HG02981 (cell line): Measurements from ENCODE around the gene BEND3.
"Not testable (repeated sequence)": the region's sequence is repeated elsewhere in the genome, so short reads cannot be mapped to it uniquely, and the experiment has no call there.

ENCODE experiments used
- ATAC-seq: cut with Tn5 transposase; IDR thresholded peaks from one replicate; pipeline ENCODE4 v1.9.1; 2021; ENCODE audit warnings: mild to moderate bottlenecking, moderate library complexity; ENCODE audit not compliant: unreplicated experiment

The BEND3 gene

DNA sequence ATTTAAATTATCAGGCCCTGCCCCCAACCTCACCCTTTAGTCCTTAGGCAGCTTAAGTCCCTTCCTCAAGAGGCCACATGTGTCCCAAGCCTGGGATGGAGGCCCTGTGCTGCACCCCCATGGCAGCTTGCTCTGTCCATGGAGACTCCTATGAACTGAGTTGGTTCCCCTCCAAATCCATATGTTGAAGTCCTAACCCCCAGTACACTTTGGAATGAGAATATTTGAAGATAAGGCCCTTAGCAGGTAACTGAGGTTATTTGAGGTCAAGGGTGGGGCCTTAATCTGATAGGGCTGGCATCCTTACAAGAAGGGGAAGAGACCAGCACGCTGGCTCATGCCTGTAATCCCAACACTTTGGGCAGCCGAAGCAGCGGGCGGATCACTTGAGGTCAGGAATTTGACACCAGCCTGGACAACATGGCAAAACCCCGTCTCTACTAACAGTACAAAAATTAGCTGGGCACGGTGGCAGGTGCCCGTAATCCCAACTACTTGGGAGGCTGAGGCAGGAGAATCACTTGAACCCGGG lies 6.7 kb upstream of the BEND3 start:
- ATAC-seq: no peak

GRCh38 chr6:107121266-107121665 lies 6.0 kb upstream of the BEND3 start:
- ATAC-seq: no peak

- ATAC-seq: no peak
Measured at GRCh38 chr6:107120404-107120803, 5.1 kb upstream of the BEND3 start.

- ATAC-seq: no peak
Measured at GRCh38 chr6:107118976-107119375, 3.7 kb upstream of the BEND3 start.

- not testable (repeated sequence) for ATAC-seq
Measured at GRCh38 chr6:107118540-107118939, 3.2 kb upstream of the BEND3 start.

GRCh38 chr6:107116931-107117330 lies 1.6 kb upstream of the BEND3 start:
- no peak for ATAC-seq

DNA sequence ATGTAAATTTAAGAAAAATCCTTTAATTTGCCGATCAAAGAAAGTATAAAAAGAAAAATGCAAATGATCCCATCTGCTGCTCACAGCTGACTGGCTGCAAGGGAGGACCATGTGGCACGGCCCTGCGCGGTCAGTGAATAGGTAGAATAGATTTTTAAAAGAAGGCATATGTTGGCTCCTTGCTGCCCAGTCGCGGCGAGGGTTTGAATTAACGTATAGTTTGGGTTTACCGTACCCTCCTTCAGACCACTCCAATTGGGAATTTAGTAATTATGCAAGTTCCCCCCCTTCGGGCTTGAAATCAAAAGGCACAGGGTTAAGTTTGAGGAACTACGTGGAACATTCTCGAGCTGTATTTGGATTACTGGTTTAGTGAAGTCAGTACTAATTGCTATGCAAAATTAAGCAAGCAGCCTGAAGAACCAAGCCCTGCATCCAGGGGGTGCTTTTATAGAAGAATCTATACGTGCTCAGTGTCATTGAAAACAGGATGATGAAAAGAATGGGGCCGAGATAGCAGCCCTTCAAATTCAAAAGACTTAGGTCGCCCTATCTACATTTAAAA lies 1.1 kb upstream of the BEND3 start:
- no peak for ATAC-seq

- ATAC-seq: no peak
Measured at GRCh38 chr6:107115695-107116327, 496 bp upstream of the BEND3 start.

GRCh38 chr6:107114213-107114925 lies 946 bp downstream of the BEND3 start:
- peak; percentile 55 for ATAC-seq

DNA sequence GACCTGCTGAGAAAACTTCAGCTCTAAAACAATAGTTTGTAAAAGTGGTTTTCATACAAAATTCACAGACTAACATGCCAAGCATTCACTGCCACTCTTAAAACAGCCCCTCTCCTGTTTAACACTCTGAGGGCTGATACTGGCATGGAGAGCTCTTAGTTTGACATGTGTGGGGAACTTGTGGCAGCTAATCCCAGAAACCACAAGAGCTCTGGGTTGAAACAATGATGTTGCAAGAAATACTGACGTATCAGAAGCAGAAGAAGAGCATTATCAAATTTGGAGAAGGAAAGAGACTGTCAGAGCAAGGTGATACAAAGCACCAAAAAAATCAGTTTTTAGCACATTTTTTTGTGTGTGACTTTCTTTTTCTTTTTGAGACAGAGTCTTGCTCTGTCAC lies 5.1 kb downstream of the BEND3 start:
- no peak for ATAC-seq

DNA sequence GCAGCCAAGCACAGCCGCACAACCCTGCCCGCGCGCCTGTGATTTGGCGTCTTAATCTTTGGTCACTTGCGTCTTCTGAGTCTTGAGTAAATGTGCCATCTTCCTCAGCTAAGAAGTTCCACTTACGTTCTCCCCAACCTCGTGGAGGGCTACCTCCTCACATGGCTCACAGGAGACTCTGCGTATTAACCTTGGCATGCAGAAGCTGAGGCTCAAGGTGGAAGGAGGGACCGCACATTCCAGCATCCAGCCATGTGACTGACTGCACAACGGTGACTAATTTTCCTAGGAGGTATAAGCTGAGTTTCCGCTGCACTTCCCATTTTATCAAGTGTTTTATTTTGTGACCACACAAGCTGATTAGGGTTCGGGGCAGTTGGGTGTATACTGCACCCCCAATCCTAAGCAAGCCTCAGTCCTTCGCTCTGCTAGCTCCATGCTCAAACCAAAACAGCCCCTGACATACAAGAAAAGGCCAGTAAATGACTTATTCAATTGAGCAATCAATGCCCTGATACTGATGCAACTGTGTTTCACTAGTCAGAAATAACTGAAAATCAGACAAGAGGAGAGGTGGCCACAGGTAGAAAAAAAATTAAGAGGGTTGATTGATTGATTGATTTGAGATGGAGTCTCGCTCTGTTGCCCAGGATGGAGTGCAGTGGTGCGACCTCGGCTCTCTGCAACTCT lies 7.0 kb downstream of the BEND3 start:
- ATAC-seq: no peak

GRCh38 chr6:107107791-107108190 lies 7.5 kb downstream of the BEND3 start:
- ATAC-seq: no peak

DNA sequence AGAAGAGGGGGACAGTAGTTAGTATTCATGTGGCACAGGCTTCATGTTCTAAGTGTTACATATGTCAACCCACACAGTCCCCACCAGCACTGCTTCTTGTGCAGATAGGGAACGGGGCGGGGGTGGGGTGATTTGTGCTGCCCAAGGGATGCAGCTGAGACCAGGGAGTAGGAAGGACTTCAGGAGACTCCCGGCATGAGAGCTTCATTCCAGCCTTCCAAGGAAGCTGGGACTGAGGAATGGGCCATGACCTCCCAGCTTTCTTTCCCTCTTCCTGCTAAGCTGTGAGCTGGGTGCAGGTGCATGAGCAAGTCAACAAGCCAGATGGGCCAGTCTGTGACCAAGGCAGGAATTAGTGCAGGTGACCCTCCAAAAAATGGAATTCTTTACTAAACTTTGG lies 9.2 kb downstream of the BEND3 start:
- no peak for ATAC-seq

GRCh38 chr6:107105511-107106116 lies 9.7 kb downstream of the BEND3 start:
- ATAC-seq: no peak

- ATAC-seq: no peak
Measured at GRCh38 chr6:107103082-107103481, 12.2 kb downstream of the BEND3 start.

- no peak for ATAC-seq
Measured at GRCh38 chr6:107102414-107102805, 12.9 kb downstream of the BEND3 start.

- no peak for ATAC-seq
Measured at GRCh38 chr6:107101686-107102413, 13.5 kb downstream of the BEND3 start.

- no peak for ATAC-seq
Measured at GRCh38 chr6:107101211-107101610, 14.1 kb downstream of the BEND3 start.

GRCh38 chr6:107098436-107099307 lies 16.6 kb downstream of the BEND3 start:
- no peak for ATAC-seq
